ACC112 (cell line): Measurements from ENCODE around the gene LOXHD1.

ENCODE experiments used
- H2AFZ ChIP-seq: fragments of 200-600 bp; sonication (generic); one replicate; pipeline ENCODE4 v1.6.0; 2017; ENCODE audit warnings: antibody characterized with exemption, low read length; ENCODE audit not compliant: unreplicated experiment
- H3K27ac ChIP-seq: fragments of 200-600 bp; sonication (generic); 2 replicates; pipeline ENCODE4 v1.5.1; 2014; ENCODE audit warnings: low read depth, mild to moderate bottlenecking, antibody characterized with exemption, low read length, moderate library complexity
- H3K27me3 ChIP-seq: fragments of 200-600 bp; sonication (generic); 2 replicates; pipeline ENCODE4 v1.6.1; 2014; ENCODE audit warnings: mild to moderate bottlenecking, antibody characterized with exemption, low read length, moderate library complexity, mixed read lengths; ENCODE audit not compliant: insufficient read depth
- H3K36me3 ChIP-seq: fragments of 200-600 bp; sonication (generic); 2 replicates; pipeline ENCODE4 v1.6.1; 2016; ENCODE audit warnings: mild to moderate bottlenecking, antibody characterized with exemption, low read length, moderate library complexity, mixed read lengths; ENCODE audit not compliant: insufficient read depth
- H3K4me1 ChIP-seq: fragments of 200-600 bp; sonication (generic); one replicate; pipeline ENCODE4 v1.6.1; 2016; ENCODE audit warnings: low read length, mixed read lengths; ENCODE audit not compliant: insufficient read depth, unreplicated experiment, control insufficient read depth
- H3K4me3 ChIP-seq: fragments of 200-600 bp; sonication (generic); 2 replicates; pipeline ENCODE4 v1.5.1; 2014; ENCODE audit warnings: mild to moderate bottlenecking, low read depth, low read length
- H3K79me2 ChIP-seq: fragments of 200-600 bp; sonication (generic); one replicate; pipeline ENCODE4 v1.6.0; 2016; ENCODE audit warnings: low read length; ENCODE audit not compliant: control insufficient read depth, unreplicated experiment, insufficient read depth

LOXHD1 gene

GRCh38 chr18:46601141-46601805, 55.7 kb downstream of the LOXHD1 start:
- no peaks in the 10 kb centered on the region for H3K4me1 ChIP-seq
- H3K4me3 ChIP-seq = no peak overlapping the region
- no peaks in the 10 kb centered on the region for H3K36me3 ChIP-seq
- H3K79me2 ChIP-seq = no peaks in the 10 kb centered on the region
- H3K27me3 ChIP-seq = peaks cover 20% of the 10 kb centered on the region
- H3K27ac ChIP-seq = no peak overlapping the region
- no peak overlapping the region for H2AFZ ChIP-seq

GRCh38 chr18:46596119-46596518, 60.9 kb downstream of the LOXHD1 start:
- H3K4me1 ChIP-seq = no peaks in the 10 kb centered on the region
- no peaks in the 10 kb centered on the region for H3K79me2 ChIP-seq
- H3K27me3 ChIP-seq = peaks cover 43% of the 10 kb centered on the region
- H2AFZ ChIP-seq = no peak overlapping the region
- H3K27ac ChIP-seq = no peak overlapping the region
- no peak overlapping the region for H3K4me3 ChIP-seq
- no peaks in the 10 kb centered on the region for H3K36me3 ChIP-seq

- Histone ChIP-seq H3K27me3 (peaks cover 72% of the 10 kb centered on the region), H3K36me3 (no peaks in the 10 kb centered on the region)
Observed at GRCh38 chr18:46591783-46592391, 65.1 kb downstream of the LOXHD1 start.

GRCh38 chr18:46590103-46590502, 66.9 kb downstream of the LOXHD1 start:
- Histone ChIP-seq H3K4me3 (no peak overlapping the region), H3K36me3 (no peaks in the 10 kb centered on the region), H3K79me2 (no peaks in the 10 kb centered on the region), H3K27ac (no peak overlapping the region), H2AFZ (no peak overlapping the region), H3K27me3 (peaks cover 74% of the 10 kb centered on the region), H3K4me1 (no peaks in the 10 kb centered on the region)

More at GRCh38 chr18:46591783-46592391, 65.1 kb downstream of the LOXHD1 start:
- Histone ChIP-seq H3K4me3 (no peak overlapping the region), H3K27ac (no peak overlapping the region), H3K4me1 (no peaks in the 10 kb centered on the region), H3K79me2 (no peaks in the 10 kb centered on the region), H2AFZ (no peak overlapping the region)

GRCh38 chr18:46588971-46589660, 67.9 kb downstream of the LOXHD1 start:
- Histone ChIP-seq H3K4me3 (no peak overlapping the region), H3K27ac (no peak overlapping the region), H2AFZ (no peak overlapping the region), H3K79me2 (no peaks in the 10 kb centered on the region), H3K27me3 (peaks cover 64% of the 10 kb centered on the region), H3K36me3 (no peaks in the 10 kb centered on the region), H3K4me1 (no peaks in the 10 kb centered on the region)

GRCh38 chr18:46587600-46587999, 69.4 kb downstream of the LOXHD1 start:
- Histone ChIP-seq H3K79me2 (no peaks in the 10 kb centered on the region), H2AFZ (no peak overlapping the region), H3K36me3 (no peaks in the 10 kb centered on the region), H3K27me3 (peaks cover 54% of the 10 kb centered on the region), H3K4me1 (no peaks in the 10 kb centered on the region), H3K27ac (no peak overlapping the region), H3K4me3 (no peak overlapping the region)

- Histone ChIP-seq H3K4me3 (no peak overlapping the region), H3K27me3 (peaks cover 19% of the 10 kb centered on the region), H3K27ac (no peak overlapping the region), H3K36me3 (no peaks in the 10 kb centered on the region), H2AFZ (no peak overlapping the region), H3K4me1 (no peaks in the 10 kb centered on the region), H3K79me2 (no peaks in the 10 kb centered on the region)
Observed at GRCh38 chr18:46583711-46584110, 73.3 kb downstream of the LOXHD1 start.

- Histone ChIP-seq H2AFZ (no peak overlapping the region), H3K79me2 (no peaks in the 10 kb centered on the region), H3K36me3 (no peaks in the 10 kb centered on the region), H3K4me3 (no peak overlapping the region), H3K27ac (no peak overlapping the region), H3K27me3 (peaks cover 5% of the 10 kb centered on the region), H3K4me1 (no peaks in the 10 kb centered on the region)
Observed at GRCh38 chr18:46581648-46582047, 75.4 kb downstream of the LOXHD1 start.

GRCh38 chr18:46578987-46579386, 78.0 kb downstream of the LOXHD1 start:
- Histone ChIP-seq H3K36me3 (no peaks in the 10 kb centered on the region), H3K4me1 (no peaks in the 10 kb centered on the region), H3K27ac (no peak overlapping the region), H3K27me3 (no peaks in the 10 kb centered on the region), H3K79me2 (no peaks in the 10 kb centered on the region), H2AFZ (no peak overlapping the region), H3K4me3 (no peak overlapping the region)

GRCh38 chr18:46577546-46577945, 79.5 kb downstream of the LOXHD1 start:
- no peaks in the 10 kb centered on the region for H3K36me3 ChIP-seq
- no peak overlapping the region for H2AFZ ChIP-seq
- H3K27ac ChIP-seq = no peak overlapping the region
- no peak overlapping the region for H3K4me3 ChIP-seq
- H3K4me1 ChIP-seq = no peaks in the 10 kb centered on the region
- H3K79me2 ChIP-seq = no peaks in the 10 kb centered on the region
- no peaks in the 10 kb centered on the region for H3K27me3 ChIP-seq

GRCh38 chr18:46575851-46576250, 81.2 kb downstream of the LOXHD1 start:
- no peak overlapping the region for H3K4me3 ChIP-seq
- no peaks in the 10 kb centered on the region for H3K36me3 ChIP-seq
- H3K79me2 ChIP-seq = no peaks in the 10 kb centered on the region
- H3K4me1 ChIP-seq = no peaks in the 10 kb centered on the region
- H2AFZ ChIP-seq = no peak overlapping the region
- no peak overlapping the region for H3K27ac ChIP-seq
- no peaks in the 10 kb centered on the region for H3K27me3 ChIP-seq
